Astrocyte of the cerebellum (primary cell): Measurements from ENCODE around the gene FOXC2.
A peak's percentile ranks its signal among the peaks of the same experiment; 100 is the strongest.

Source experiments
- DNase-seq: peaks from one replicate; pipeline ENCODE4 v3.0.0-alpha.2; 2011; ENCODE audit warnings: low read depth
- H3K4me3 ChIP-seq: 2 replicates; pipeline ENCODE4 v1.5.1; 2011; ENCODE audit warnings: mild to moderate bottlenecking, low read depth, low read length, moderate library complexity
- CTCF ChIP-seq: IDR thresholded peaks from 2 replicates; pipeline ENCODE4 v1.5.1; 2012; ENCODE audit warnings: low read length, low read depth, moderate library complexity, mild to moderate bottlenecking; ENCODE audit errors: missing control alignments
- in situ Hi-C: cut with HindIII; loops from 2 replicates; pipeline ENCODE4 v1.10.0; 2017; ENCODE audit warnings: low sequenced_read_pairs

FOXC2 gene

DNA sequence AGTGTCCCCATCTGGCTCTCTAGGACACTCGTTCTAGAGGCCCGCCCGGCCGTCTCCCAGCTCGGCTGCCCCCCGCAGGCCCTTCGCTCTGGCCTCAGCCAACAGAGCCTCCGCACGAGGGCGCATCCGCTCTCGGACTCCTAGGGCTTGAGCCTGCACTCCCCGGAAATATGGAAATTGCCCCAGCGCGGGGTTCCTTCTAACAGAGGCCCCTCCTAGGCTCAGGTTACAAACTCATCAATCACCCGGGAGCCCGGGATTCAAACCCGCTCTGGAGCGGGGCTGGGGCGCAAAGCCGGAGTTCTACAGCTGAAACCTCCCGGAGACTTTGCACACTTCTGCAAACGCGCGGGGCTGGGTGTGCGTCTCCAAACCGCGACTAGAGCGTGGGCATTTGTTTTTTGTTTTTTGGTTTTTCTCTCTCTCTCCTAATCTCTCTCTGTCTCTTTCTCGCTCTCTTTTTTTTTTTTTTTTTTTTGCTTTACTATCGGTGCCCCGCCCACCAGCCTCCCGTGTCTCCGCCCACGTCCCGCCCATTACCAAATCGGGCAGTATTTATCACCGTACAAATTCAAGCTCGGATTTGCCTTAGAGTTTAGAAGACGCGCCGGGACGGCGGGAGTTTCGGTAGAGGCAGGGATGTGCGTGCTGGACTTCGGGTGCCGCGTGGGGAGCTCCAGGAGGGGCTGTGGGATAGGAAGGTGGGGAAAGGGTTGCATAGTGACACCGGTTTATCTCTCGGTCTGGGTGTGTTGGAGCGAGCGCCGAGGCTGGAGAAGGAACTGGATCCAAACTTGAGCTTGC, 9.3 kb downstream of the FOXC2 start:
- peak; percentile 87 for DNase-seq
- peak overlapping the region; percentile 51 for H3K4me3 ChIP-seq
- in situ Hi-C loops = no loop called here
- TF ChIP-seq CTCF = peak; percentile 70

GRCh38 chr16:86576591-86577313, 10.1 kb downstream of the FOXC2 start:
- H3K4me3 ChIP-seq = peak overlapping the region; percentile 51
- no peak for DNase-seq
- no peak for TF ChIP-seq CTCF
- in situ Hi-C loops = no loop called here

DNA sequence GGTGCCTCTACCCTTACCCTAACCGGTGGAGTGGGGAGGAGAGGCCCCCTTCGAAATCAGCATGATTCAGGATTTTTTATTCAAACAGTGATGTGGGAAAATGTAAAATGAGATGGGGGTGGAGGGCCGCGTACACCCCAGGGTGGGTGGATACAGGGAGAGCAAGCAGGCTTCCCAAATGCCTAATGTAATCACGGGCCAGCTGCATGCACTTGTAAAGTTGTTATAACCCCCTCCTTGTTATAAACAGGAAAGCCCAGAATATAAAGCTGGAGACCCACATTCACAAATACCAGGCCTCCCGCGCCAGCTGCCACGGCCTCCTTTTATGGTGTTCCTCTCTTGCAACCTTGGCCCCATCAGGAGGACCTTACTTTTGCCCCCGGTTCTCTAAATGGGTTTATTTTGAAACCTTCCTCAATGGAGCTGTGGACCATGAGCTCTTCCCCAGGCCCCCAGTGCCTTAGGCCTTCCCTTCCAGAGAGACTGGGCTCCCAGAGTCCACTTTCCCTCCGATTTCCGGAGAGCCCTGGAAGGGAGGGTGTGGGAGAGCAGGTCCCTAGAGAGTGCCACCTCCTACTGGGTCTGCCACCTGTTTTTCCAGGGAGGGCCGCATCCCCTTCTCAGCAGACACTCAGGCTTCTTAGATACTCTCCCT, 10.8 kb downstream of the FOXC2 start:
- in situ Hi-C loops = no loop called here
- DNase-seq = no peak
- TF ChIP-seq CTCF = no peak
- H3K4me3 ChIP-seq = peak overlapping the region; percentile 51

DNA sequence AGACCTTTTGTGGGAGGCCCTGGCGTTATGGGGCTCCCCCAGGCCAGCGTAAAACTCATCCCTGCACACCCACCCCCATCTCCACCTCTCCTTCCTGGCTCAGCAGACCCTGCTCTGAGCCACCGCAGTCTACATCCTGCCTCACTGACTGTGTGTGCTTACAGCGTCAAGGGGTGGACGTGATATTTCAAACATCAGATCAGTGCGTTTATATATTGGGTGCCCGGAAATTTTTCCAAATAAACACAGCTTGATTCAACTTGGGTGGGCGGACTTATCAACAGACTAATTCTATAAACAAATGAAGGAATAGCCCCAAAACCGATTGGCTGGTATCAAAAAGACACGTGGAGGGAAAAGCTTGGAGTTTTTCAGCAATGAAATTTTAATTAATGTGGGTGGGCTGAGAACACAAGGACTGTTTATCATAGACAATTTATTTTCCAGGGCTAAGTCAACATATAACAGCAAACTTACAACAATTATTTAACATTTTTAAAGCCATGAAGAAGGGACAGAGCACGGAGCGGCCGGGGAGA, 11.5 kb downstream of the FOXC2 start, which contains the start of gene FOXL1:
FOXL1 (plus strand) TSS at position 489 of the 539 bp plus-strand sequence. CDS start 175 bp downstream, outside the sequence.
- in situ Hi-C loops = no loop called here
- H3K4me3 ChIP-seq = peak within 1 kb of the TSS; percentile 51

GRCh38 chr16:86578611-86579267, 12.1 kb downstream of the FOXC2 start:
- DNase-seq = no peak
- H3K4me3 ChIP-seq = peak overlapping the region; percentile 51
- no peak for TF ChIP-seq CTCF
- in situ Hi-C loops = no loop called here

More for the DNA sequence above, 11.5 kb downstream of the FOXC2 start, which contains the start of gene FOXL1:
- no peak for TF ChIP-seq CTCF
- DNase-seq = no peak
